ENCODE measurements around the gene GOLGA6A. TPM values are rescaled to one million over a fixed set of nuclear protein-coding genes. Genes with fewer than 3 reads are reported as not detected.

GOLGA6A gene
- total and polyA plus RNA-seq, 4 donors: 0.03 to 0.14 TPM; not detected in 2

- TF ChIP-seq CTCF (IDR thresholded peaks at IDR 0.05; ENCODE audit: control extremely low read depth, extremely low read depth): no peak
- peaks cover 0 to 28% (median 5%) of the 10 kb centered on the region in 5 donors for H3K4me1 ChIP-seq (ENCODE audit: control insufficient read depth in 5 of 5, insufficient read depth in 5 of 5, low read length in 5 of 5)
- DNase-seq: peak in 1 of 3 donors; percentile 68
- WGBS, 2 donors: 71 to 74% methylated on average over 9 of the region's 9 CpGs
- H3K9ac ChIP-seq (ENCODE audit: insufficient read depth in 1 of 2, low read length in 2 of 2): no peak overlapping the region
- peak overlapping the region in 1 of 2 donors; percentile 54 for H3K27ac ChIP-seq (ENCODE audit: low read depth in 1 of 2, low read length in 1 of 2)
- no peak overlapping the region for H3K4me3 ChIP-seq
- no peaks in the 10 kb centered on the region for H3K27me3 ChIP-seq (ENCODE audit: control insufficient read depth in 3 of 3, insufficient read depth in 3 of 3, low read length in 2 of 3)
- ATAC-seq (ENCODE audit: insufficient read depth, low FRiP score): no peak
- H3K36me3 ChIP-seq (ENCODE audit: control insufficient read depth in 4 of 4, insufficient read depth in 4 of 4, low read length in 4 of 4): peaks cover 4 to 47% (median 11%) of the 10 kb centered on the region in 4 donors
- H3K9me3 ChIP-seq (ENCODE audit: control insufficient read depth in 4 of 4, insufficient read depth in 3 of 4, low read length in 3 of 4): no peaks in the 10 kb centered on the region
Measured at GRCh38 chr15:74038707-74039655, 43.4 kb downstream of the GOLGA6A start.

- Histone ChIP-seq H3K9ac (ENCODE audit: insufficient read depth in 1 of 2, low read length in 2 of 2) (no peak overlapping the region), H3K36me3 (ENCODE audit: control insufficient read depth in 4 of 4, insufficient read depth in 4 of 4, low read length in 4 of 4) (peaks cover 9 to 54% (median 22%) of the 10 kb centered on the region in 4 donors), H3K9me3 (ENCODE audit: control insufficient read depth in 4 of 4, insufficient read depth in 3 of 4, low read length in 3 of 4) (no peaks in the 10 kb centered on the region), H3K27me3 (ENCODE audit: control insufficient read depth in 3 of 3, insufficient read depth in 3 of 3, low read length in 2 of 3) (no peaks in the 10 kb centered on the region), H3K4me1 (ENCODE audit: control insufficient read depth in 5 of 5, insufficient read depth in 5 of 5, low read length in 5 of 5) (peaks cover 0 to 28% (median 5%) of the 10 kb centered on the region in 5 donors), H3K27ac (ENCODE audit: low read depth in 1 of 2, low read length in 1 of 2) (no peak overlapping the region), H3K4me3 (no peak overlapping the region)
- WGBS, 2 donors: 82 to 85% methylated on average over 21 of the region's 21 CpGs
- ATAC-seq (ENCODE audit: insufficient read depth, low FRiP score): no peak
- TF ChIP-seq CTCF (IDR thresholded peaks at IDR 0.05; ENCODE audit: control extremely low read depth, extremely low read depth): no peak
- no peak for DNase-seq
Measured at GRCh38 chr15:74037171-74038117, 44.9 kb downstream of the GOLGA6A start.

- no peaks in the 10 kb centered on the region for H3K9me3 ChIP-seq (ENCODE audit: control insufficient read depth in 4 of 4, insufficient read depth in 3 of 4, low read length in 3 of 4)
- H3K4me3 ChIP-seq: no peak overlapping the region
- no peak for TF ChIP-seq CTCF (IDR thresholded peaks at IDR 0.05; ENCODE audit: control extremely low read depth, extremely low read depth)
- no peak overlapping the region for H3K9ac ChIP-seq (ENCODE audit: insufficient read depth in 1 of 2, low read length in 2 of 2)
- H3K36me3 ChIP-seq (ENCODE audit: control insufficient read depth in 4 of 4, insufficient read depth in 4 of 4, low read length in 4 of 4): peaks cover 9 to 59% (median 22%) of the 10 kb centered on the region in 4 donors
- ATAC-seq (ENCODE audit: insufficient read depth, low FRiP score) (no peak), DNase-seq (peak; percentile 66 to 76 (median 71))
- peak overlapping the region in 1 of 2 donors; percentile 2 for H3K27ac ChIP-seq (ENCODE audit: low read depth in 1 of 2, low read length in 1 of 2)
- peaks cover 0 to 25% (median 5%) of the 10 kb centered on the region in 5 donors for H3K4me1 ChIP-seq (ENCODE audit: control insufficient read depth in 5 of 5, insufficient read depth in 5 of 5, low read length in 5 of 5)
- no peaks in the 10 kb centered on the region for H3K27me3 ChIP-seq (ENCODE audit: control insufficient read depth in 3 of 3, insufficient read depth in 3 of 3, low read length in 2 of 3)
- WGBS, 2 donors: 76 to 83% methylated on average over 21 of the region's 21 CpGs
Measured at GRCh38 chr15:74036271-74037170, 45.8 kb downstream of the GOLGA6A start.

Data from lung (tissue), 12 donors.